HG03196 (cell line): ENCODE results near the gene TTC14.
"Not testable (repeated sequence)": the region's sequence is repeated elsewhere in the genome, so short reads cannot be mapped to it uniquely, and the experiment has no call there.

Experiments
- ATAC-seq: cut with Tn5 transposase; IDR thresholded peaks from one replicate; pipeline ENCODE4 v1.9.1; 2021; ENCODE audit not compliant: unreplicated experiment

The TTC14 gene, protein sequence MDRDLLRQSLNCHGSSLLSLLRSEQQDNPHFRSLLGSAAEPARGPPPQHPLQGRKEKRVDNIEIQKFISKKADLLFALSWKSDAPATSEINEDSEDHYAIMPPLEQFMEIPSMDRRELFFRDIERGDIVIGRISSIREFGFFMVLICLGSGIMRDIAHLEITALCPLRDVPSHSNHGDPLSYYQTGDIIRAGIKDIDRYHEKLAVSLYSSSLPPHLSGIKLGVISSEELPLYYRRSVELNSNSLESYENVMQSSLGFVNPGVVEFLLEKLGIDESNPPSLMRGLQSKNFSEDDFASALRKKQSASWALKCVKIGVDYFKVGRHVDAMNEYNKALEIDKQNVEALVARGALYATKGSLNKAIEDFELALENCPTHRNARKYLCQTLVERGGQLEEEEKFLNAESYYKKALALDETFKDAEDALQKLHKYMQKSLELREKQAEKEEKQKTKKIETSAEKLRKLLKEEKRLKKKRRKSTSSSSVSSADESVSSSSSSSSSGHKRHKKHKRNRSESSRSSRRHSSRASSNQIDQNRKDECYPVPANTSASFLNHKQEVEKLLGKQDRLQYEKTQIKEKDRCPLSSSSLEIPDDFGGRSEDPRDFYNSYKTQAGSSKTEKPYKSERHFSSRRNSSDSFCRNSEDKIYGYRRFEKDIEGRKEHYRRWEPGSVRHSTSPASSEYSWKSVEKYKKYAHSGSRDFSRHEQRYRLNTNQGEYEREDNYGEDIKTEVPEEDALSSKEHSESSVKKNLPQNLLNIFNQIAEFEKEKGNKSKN

GRCh38 chr3:180601688-180602666 lies at the start of gene TTC14:
Gene TTC14, plus strand, starts transcription at chr3:180602163. Its CDS starts 99 bp downstream, at chr3:180602262.
- ATAC-seq: peak; percentile 98

DNA sequence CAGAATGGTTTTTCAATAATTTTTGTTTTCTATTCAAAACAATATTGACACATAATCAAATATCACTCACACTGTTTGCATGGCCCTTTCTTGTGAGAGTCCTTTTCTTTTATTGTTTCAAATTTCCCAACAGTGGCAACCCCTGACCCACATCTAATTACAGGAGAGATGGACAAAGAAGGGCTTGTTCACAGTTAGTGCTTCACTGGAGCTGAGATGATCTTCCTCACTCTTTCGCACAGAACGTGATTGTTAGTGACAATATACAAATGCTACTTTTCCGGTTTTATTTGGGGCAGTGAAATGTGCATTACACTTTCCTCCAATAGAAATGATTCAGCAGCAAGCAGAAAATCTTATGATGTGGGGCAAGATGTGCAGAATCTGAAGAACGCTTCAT lies 38.6 kb upstream of the TTC14 start:
- no peak for ATAC-seq

DNA sequence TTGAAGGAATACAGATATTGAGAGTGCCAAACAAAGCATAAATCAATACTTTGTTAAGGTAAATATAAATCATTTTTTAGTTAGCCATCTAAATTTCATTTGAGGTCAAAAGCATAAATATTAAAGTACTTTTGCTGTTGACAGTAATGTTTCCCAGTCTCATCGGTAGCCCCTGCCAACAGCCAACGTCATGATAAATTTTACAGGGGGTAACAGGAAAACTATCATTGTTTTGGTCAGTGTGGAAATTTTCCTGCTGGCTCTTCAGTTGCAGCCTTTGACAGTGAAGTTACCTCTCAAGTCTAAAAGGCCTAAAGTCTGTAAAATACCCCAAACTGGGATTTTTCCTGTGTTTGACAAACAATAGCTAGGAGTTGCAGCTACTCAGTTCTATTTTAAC lies 37.3 kb upstream of the TTC14 start:
- ATAC-seq: no peak

GRCh38 chr3:180570238-180570637 lies 31.7 kb upstream of the TTC14 start:
- ATAC-seq: no peak

GRCh38 chr3:180571831-180572598 lies 29.9 kb upstream of the TTC14 start:
- peak; percentile 90 for ATAC-seq

DNA sequence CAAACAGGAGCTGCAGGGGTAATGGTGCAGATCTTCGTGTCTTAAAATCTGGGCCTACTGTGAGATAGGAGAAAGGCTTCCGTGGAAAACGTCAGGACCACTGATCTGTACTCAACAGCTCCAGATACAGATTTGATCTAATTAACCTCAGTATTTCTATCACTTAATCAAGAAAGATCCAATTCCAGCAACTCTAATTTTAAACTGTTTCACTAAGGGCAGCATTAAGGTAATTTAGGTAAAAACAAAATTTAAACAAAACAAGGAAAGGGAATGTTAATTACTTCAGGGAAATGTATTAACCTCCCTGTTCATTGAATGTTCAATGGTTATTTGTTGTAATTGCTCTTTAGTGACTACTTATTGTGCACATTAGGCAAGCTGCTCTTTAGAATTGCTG lies 26.4 kb upstream of the TTC14 start:
- ATAC-seq: no peak

GRCh38 chr3:180580934-180581333 lies 21.0 kb upstream of the TTC14 start:
- no peak for ATAC-seq

DNA sequence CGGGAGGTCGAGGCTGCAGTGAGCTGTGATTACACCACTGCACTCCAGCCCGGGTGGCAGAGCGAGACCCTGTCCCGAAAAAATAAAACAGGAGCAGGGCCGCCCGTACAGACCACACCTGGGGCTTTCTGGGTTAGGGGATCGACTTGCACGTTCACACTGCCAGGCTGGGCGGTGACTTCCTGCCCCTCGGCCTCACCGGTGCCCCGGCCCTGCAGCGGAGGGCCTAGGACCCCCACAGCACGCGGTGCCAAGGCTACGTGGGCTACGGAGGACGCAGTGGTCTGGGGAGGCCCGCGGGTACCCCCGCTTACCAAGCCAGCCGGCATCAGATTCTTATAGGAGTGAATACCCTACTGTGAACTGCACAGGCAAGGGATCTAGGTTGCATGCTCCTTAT lies 11.6 kb upstream of the TTC14 start:
- ATAC-seq: no peak

DNA sequence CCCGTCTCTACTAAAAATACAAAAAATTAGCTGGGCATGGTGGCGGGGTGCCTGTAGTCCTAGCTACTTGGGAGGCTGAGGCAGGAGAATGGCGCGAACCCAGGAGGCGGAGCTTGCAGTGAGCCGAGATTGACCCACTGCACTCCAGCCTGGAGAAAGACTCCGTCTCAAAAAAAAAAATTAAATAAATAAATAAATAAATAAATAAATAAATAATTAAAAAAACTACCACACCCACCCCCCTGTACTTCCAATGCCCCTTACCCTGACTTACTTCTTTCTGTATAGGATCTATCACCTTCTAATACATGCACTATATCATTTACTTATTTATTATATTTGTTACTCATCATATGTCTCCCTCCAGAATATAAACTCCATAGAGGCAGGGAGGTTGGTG lies 8.3 kb upstream of the TTC14 start:
- not testable (repeated sequence) for ATAC-seq

GRCh38 chr3:180594631-180595558 lies 7.1 kb upstream of the TTC14 start:
- ATAC-seq: no peak

- ATAC-seq: no peak
These were observed 6.4 kb upstream of the TTC14 start for GRCh38 chr3:180595559-180595935.

- no peak for ATAC-seq
These were observed 1.5 kb upstream of the TTC14 start for GRCh38 chr3:180600473-180600872.

DNA sequence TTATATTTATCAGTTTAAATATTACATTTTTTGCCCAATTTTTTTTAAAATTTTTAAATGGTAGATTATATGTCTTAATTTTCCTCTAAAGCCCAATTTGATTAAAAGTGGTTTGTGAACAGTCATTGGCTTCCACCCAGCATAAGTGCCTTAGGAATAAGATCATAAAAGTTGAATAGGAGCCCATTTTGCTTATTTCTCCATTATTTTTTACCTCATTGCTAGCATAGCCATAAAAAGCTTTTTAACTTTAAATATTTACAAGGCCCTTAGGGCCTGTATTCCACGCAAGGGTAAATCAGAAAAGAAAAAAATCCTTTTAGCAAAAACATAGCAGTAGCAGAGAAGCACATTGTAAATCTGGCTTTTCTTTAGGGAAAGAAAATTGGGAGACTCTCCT lies 9.0 kb downstream of the TTC14 start:
- ATAC-seq: no peak

- no peak for ATAC-seq
These were observed 10.4 kb downstream of the TTC14 start for GRCh38 chr3:180612364-180612763.

DNA sequence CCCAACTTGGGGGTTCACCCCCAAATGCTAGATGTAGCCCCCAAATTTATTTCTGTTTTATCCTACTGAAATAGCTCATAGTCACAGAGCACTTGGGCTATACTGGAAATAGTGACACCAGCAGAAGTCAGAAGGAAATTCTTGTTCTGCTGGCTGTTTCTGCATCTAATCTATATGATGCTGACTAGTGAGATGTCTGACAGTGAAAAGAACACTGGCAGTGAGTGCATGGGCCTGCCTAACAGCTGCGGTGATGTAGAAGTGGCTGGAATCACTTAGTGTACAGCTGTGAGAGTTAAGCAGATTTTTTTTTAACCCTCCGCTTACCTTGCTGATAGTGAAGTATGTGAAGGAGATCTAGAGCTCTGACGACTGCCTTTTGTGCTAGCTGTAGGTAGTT lies 14.0 kb downstream of the TTC14 start:
- ATAC-seq: no peak

DNA sequence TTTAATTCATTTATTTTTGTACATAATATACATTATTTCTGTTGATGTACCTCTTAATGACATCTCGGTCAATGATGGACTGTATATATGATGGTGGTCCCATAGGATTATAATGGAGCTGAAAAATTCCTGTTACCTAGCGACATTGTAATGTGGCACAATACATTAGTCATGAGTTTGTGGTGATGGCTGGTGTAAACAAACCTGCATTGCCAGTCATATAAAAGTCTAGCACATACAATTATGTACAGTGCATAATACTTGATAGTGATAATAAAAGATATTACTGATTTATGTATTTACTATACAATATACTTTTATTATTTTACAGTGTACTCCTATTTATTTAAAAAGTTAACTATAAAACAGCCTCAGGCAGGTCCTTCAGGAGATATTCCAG lies 15.1 kb downstream of the TTC14 start:
- ATAC-seq: no peak

GRCh38 chr3:180618563-180618962 lies 16.6 kb downstream of the TTC14 start:
- ATAC-seq: not testable (repeated sequence)

- no peak for ATAC-seq
These were observed 17.8 kb downstream of the TTC14 start for GRCh38 chr3:180619723-180620122.

DNA sequence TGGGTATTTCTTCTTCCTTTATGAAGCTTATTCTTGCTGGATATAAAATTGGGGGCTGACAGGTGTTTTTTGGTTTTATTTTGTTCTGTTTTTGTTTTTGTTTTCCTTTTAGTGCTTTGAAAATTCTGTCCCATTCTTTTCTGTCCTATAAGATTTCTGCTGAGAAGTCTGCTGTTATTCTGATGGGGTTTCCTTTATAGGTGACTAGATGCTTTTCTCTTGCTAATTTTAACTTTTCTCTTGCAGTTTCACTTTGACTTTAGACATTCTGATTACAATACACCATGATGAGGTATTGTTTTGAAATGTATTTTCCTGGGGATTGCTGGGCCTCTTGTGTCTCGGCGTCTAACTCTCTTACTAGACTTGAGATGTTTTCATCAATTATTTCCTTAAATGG lies 22.8 kb downstream of the TTC14 start:
- no peak for ATAC-seq
